Measurements from ENCODE around the gene ACAP3.

DNA sequence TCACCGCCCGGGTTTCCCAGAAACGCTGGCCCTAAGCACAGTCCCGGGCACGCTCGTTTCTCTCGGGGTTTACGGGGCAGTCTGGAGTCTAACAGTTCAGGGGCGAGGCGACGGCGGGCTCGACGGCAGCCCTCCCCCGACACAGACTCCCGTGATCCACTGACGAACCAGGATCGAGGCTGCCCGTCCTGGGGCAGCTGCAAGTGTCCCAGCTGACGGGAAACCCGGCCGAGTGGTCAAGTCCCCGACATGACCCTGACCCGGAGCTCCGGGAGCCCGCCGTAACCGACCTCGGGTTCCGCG lies 34.6 kb downstream of the ACAP3 start:
- TF ChIP-seq, protein P1, sequence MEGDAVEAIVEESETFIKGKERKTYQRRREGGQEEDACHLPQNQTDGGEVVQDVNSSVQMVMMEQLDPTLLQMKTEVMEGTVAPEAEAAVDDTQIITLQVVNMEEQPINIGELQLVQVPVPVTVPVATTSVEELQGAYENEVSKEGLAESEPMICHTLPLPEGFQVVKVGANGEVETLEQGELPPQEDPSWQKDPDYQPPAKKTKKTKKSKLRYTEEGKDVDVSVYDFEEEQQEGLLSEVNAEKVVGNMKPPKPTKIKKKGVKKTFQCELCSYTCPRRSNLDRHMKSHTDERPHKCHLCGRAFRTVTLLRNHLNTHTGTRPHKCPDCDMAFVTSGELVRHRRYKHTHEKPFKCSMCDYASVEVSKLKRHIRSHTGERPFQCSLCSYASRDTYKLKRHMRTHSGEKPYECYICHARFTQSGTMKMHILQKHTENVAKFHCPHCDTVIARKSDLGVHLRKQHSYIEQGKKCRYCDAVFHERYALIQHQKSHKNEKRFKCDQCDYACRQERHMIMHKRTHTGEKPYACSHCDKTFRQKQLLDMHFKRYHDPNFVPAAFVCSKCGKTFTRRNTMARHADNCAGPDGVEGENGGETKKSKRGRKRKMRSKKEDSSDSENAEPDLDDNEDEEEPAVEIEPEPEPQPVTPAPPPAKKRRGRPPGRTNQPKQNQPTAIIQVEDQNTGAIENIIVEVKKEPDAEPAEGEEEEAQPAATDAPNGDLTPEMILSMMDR (IDR thresholded peaks at IDR 0.05), result no peak
- TF ChIP-seq EP300 (IDR thresholded peaks at IDR 0.05), result no peak

Data from tibial nerve (tissue), 4 donors.